CD14-positive monocyte (primary cell): ENCODE data around the gene TJP2. TPM values are rescaled to one million over a fixed set of nuclear protein-coding genes. Genes with fewer than 3 reads are reported as not detected.

ENCODE experiments used
- DNase-seq, 3 donors: peaks; one replicate each; pipeline ENCODE4 v3.0.0-alpha.2; 2011 to 2022
- H2AFZ ChIP-seq: 2 replicates; pipeline ENCODE4 v1.6.0; 2012; ENCODE audit warnings: mild to moderate bottlenecking, low read depth, low read length, inconsistent platforms; ENCODE audit not compliant: insufficient read depth, poor library complexity, severe bottlenecking
- H3K27ac ChIP-seq, 2 donors: 1 replicate in 1 of 2; 2 replicates in 1 of 2; pipeline ENCODE4 v1.5.1; 2012 to 2013; ENCODE audit warnings: low read length in 2 of 2, control low read depth in 1 of 2, inconsistent platforms in 1 of 2, low read depth in 1 of 2, mild to moderate bottlenecking in 1 of 2
- H3K27me3 ChIP-seq, 2 donors: one replicate each; pipeline versions ENCODE4 v1.6.0 to v1.6.1; 2011 to 2013; ENCODE audit warnings: low read length in 2 of 2; ENCODE audit not compliant: control insufficient read depth in 2 of 2, insufficient read depth in 2 of 2
- H3K36me3 ChIP-seq, 2 donors: replicated peaks in 1 of 2; 1 replicate in 1 of 2; 2 replicates in 1 of 2; pipeline versions ENCODE4 v1.5.1 to v1.6.1; 2012 to 2013; ENCODE audit warnings: low read length in 2 of 2, control low read depth in 1 of 2, inconsistent platforms in 1 of 2, mild to moderate bottlenecking in 1 of 2; ENCODE audit not compliant: insufficient read depth in 2 of 2, control insufficient read depth in 1 of 2
- H3K4me1 ChIP-seq, 2 donors: 1 replicate in 1 of 2; 2 replicates in 1 of 2; pipeline versions ENCODE4 v1.5.1 to v1.6.1; 2012 to 2013; ENCODE audit warnings: low read length in 2 of 2, control low read depth in 1 of 2, inconsistent platforms in 1 of 2, mild to moderate bottlenecking in 1 of 2, moderate library complexity in 1 of 2; ENCODE audit not compliant: insufficient read depth in 2 of 2, control insufficient read depth in 1 of 2
- H3K4me2 ChIP-seq: replicated peaks from 2 replicates; pipeline ENCODE3; 2012; ENCODE audit warnings: low read length, moderate library complexity, mild to moderate bottlenecking; ENCODE audit not compliant: poor library complexity, severe bottlenecking; ENCODE audit errors: extremely low read depth
- H3K4me3 ChIP-seq, 3 experiments: fragments of 200-600 bp in 1 of 3; sonication (generic) in 1 of 3; replicated peaks in 1 of 3; 1 replicate in 2 of 3; 2 replicates in 1 of 3; pipeline ENCODE4 v1.5.1; 2011 to 2013; ENCODE audit warnings: low read length in 3 of 3, mild to moderate bottlenecking in 3 of 3, control low read depth in 2 of 3, low read depth in 2 of 3, inconsistent platforms in 1 of 3, moderate library complexity in 1 of 3
- H3K79me2 ChIP-seq: 2 replicates; pipeline ENCODE4 v1.6.0; 2012; ENCODE audit warnings: mild to moderate bottlenecking, control low read depth, inconsistent platforms, low read length, moderate library complexity; ENCODE audit not compliant: insufficient read depth
- H3K9ac ChIP-seq: 2 replicates; pipeline ENCODE4 v1.6.0; 2017; ENCODE audit warnings: low read length, mild to moderate bottlenecking; ENCODE audit not compliant: insufficient read depth, poor library complexity, severe bottlenecking
- H3K9me3 ChIP-seq, 2 donors: replicated peaks in 1 of 2; 1 replicate in 1 of 2; 2 replicates in 1 of 2; pipeline versions ENCODE4 v1.5.1 to v1.6.1; 2012 to 2013; ENCODE audit warnings: low read length in 2 of 2, control low read depth in 1 of 2; ENCODE audit not compliant: control insufficient read depth in 1 of 2, insufficient read depth in 1 of 2
- H4K20me1 ChIP-seq: 2 replicates; pipeline ENCODE4 v1.6.0; 2012; ENCODE audit warnings: mild to moderate bottlenecking, low read length, control low read depth, moderate library complexity; ENCODE audit not compliant: insufficient read depth
- H3K27ac Mint-ChIP-seq, 7 donors: one replicate each; pipeline ENCODE4 v1.8.0; 2020; ENCODE audit warnings: mild to moderate bottlenecking in 7 of 7, mixed read lengths in 7 of 7, moderate library complexity in 6 of 7, inconsistent platforms in 2 of 7
- H3K27me3 Mint-ChIP-seq, 3 donors: one replicate each; pipeline ENCODE4 v1.8.0; 2021 to 2022; ENCODE audit warnings: low read depth in 3 of 3, mild to moderate bottlenecking in 3 of 3, mixed read lengths in 3 of 3, moderate library complexity in 3 of 3, inconsistent platforms in 1 of 3
- H3K36me3 Mint-ChIP-seq, 2 donors: one replicate each; pipeline ENCODE4 v1.8.0; 2020; ENCODE audit warnings: mixed read lengths in 2 of 2, inconsistent platforms in 1 of 2, mild to moderate bottlenecking in 1 of 2
- H3K4me1 Mint-ChIP-seq: one replicate; pipeline ENCODE4 v1.8.0; 2020; ENCODE audit warnings: mild to moderate bottlenecking, mixed read lengths
- H3K4me3 Mint-ChIP-seq, 2 donors: one replicate each; pipeline ENCODE4 v1.8.0; 2020; ENCODE audit warnings: mild to moderate bottlenecking in 2 of 2, mixed read lengths in 2 of 2, moderate library complexity in 1 of 2
- H3K9me3 Mint-ChIP-seq, 7 donors: one replicate each; pipeline ENCODE4 v1.8.0; 2020 to 2022; ENCODE audit warnings: mixed read lengths in 7 of 7, mild to moderate bottlenecking in 6 of 7, moderate library complexity in 6 of 7, inconsistent platforms in 2 of 7
- WGBS: methylation state at CpG from one replicate; pipeline ENCODE4 v1.1.5; 2013; ENCODE audit warnings: missing lambda C conversion rate; ENCODE audit not compliant: insufficient coverage; 5-methylcytosine and 5-hydroxymethylcytosine counted together
- intact Hi-C, 2 donors: fragments of 100-400 bp; cut with micrococcal nuclease; formaldehyde crosslinking; loops; one replicate each; pipeline versions ENCODE4 v1.15.0 to v1.15.1; 2023
- polyA plus RNA-seq, 3 donors: library from polyadenylated mRNA; depleted of rRNA in 1 of 3; unstranded in 2 of 3; stranded (reverse) in 1 of 3; fragments of 300-500 nt in 2 of 3; fragments of >200 nt in 1 of 3; fragmentation: Illumina TruSeq in 2 of 3; gene quantifications; 1 replicate in 2 of 3; 2 replicates in 1 of 3; pipeline ENCODE4 v1.2.3, GENCODE V29; 2012 to 2021
- TF ChIP-seq, protein P1 (sequence below): fragments of 200-600 bp; IDR thresholded peaks from one replicate; pipeline ENCODE4 v1.8.0; 2022; ENCODE audit warnings: antibody characterized with exemption, mild to moderate bottlenecking

TJP2 gene
- polyA plus RNA-seq, 3 donors, result 8.0 to 17.8 (median 13.8) TPM

GRCh38 chr9:69317081-69317480, 143.0 kb downstream of the TJP2 start:
- Histone ChIP-seq H3K9ac (no peak overlapping the region), H3K79me2 (no peaks in the 10 kb centered on the region), H3K4me3 (no peak overlapping the region), H3K4me1 (no peaks in the 10 kb centered on the region), H3K36me3 (no peaks in the 10 kb centered on the region), H3K27ac (no peak overlapping the region), H2AFZ (no peak overlapping the region), H3K27me3 (peaks cover 3 to 5% of the 10 kb centered on the region in 2 donors), H3K9me3 (peaks cover 9 to 18% of the 10 kb centered on the region in 2 donors), H4K20me1 (no peaks in the 10 kb centered on the region), H3K4me2 (no peak overlapping the region)
- Mint-ChIP-seq H3K27ac (no peak overlapping the region), H3K36me3 (no peaks in the 10 kb centered on the region), H3K27me3 (peaks cover 10 to 16% (median 12%) of the 10 kb centered on the region in 3 donors), H3K4me1 (no peaks in the 10 kb centered on the region), H3K4me3 (no peak overlapping the region), H3K9me3 (peaks cover 17 to 24% (median 20%) of the 10 kb centered on the region in 7 donors)
- intact Hi-C loops, result no loop called here
- WGBS, result no CpG with 5 or more reads among the region's 2 CpGs
- no peak for DNase-seq
- TF ChIP-seq, protein P1, sequence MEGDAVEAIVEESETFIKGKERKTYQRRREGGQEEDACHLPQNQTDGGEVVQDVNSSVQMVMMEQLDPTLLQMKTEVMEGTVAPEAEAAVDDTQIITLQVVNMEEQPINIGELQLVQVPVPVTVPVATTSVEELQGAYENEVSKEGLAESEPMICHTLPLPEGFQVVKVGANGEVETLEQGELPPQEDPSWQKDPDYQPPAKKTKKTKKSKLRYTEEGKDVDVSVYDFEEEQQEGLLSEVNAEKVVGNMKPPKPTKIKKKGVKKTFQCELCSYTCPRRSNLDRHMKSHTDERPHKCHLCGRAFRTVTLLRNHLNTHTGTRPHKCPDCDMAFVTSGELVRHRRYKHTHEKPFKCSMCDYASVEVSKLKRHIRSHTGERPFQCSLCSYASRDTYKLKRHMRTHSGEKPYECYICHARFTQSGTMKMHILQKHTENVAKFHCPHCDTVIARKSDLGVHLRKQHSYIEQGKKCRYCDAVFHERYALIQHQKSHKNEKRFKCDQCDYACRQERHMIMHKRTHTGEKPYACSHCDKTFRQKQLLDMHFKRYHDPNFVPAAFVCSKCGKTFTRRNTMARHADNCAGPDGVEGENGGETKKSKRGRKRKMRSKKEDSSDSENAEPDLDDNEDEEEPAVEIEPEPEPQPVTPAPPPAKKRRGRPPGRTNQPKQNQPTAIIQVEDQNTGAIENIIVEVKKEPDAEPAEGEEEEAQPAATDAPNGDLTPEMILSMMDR, result no peak

DNA sequence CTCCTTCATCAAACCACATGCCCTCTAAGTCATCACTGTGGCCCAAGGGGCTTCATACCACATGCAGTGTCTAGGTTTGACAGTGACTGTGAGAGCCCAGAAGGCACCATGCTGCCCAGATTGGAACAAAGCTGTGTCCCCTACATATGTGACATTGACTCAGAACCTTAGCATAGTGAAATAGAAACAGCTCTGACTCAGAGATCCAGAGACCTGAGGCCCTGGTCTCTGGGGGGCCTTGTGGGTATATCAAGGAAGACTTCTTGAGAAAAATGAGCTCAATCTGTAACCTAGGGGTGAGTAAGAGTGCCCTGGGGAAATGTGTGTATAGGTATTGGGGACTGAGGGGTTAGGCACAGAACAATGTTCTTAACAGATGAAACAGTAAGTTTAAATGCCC, 143.8 kb downstream of the TJP2 start:
- TF ChIP-seq, protein P1, result no peak
- Mint-ChIP-seq H3K9me3 (peaks cover 9 to 17% (median 12%) of the 10 kb centered on the region in 7 donors), H3K27me3 (peaks cover 14 to 23% (median 15%) of the 10 kb centered on the region in 3 donors), H3K4me3 (no peak overlapping the region), H3K36me3 (no peaks in the 10 kb centered on the region), H3K27ac (no peak overlapping the region), H3K4me1 (no peaks in the 10 kb centered on the region)
- H2AFZ ChIP-seq, result no peak overlapping the region
- no peak overlapping the region for H3K4me3 ChIP-seq
- H3K4me2 ChIP-seq, result no peak overlapping the region
- intact Hi-C loops, result no loop called here
- H4K20me1 ChIP-seq, result no peaks in the 10 kb centered on the region
- no peaks in the 10 kb centered on the region for H3K79me2 ChIP-seq
- H3K36me3 ChIP-seq, result no peaks in the 10 kb centered on the region
- no peaks in the 10 kb centered on the region for H3K4me1 ChIP-seq
- H3K27ac ChIP-seq, result no peak overlapping the region
- no peak overlapping the region for H3K9ac ChIP-seq
- DNase-seq, result no peak
- H3K9me3 ChIP-seq, result peaks cover 4 to 9% of the 10 kb centered on the region in 2 donors
- peaks cover 11% of the 10 kb centered on the region in 2 donors for H3K27me3 ChIP-seq
